OCI-LY3 (cell line): ENCODE results near the gene CPT1A.

Source experiments
- EZH2phosphoT487 ChIP-seq: fragments of 200-600 bp; shearing (Covaris generic); IDR thresholded peaks from 2 replicates; pipeline ENCODE4 v1.6.1; 2018; ENCODE audit warnings: antibody characterized with exemption, mixed run types, low read depth
- TF ChIP-seq, protein P1 (sequence below): fragments of 200-600, 300-600 bp; sonication (generic); IDR thresholded peaks from 2 replicates; pipeline ENCODE4 v1.5.1; 2014; ENCODE audit warnings: antibody characterized with exemption, low read length, low read depth

- TF ChIP-seq, protein P1, sequence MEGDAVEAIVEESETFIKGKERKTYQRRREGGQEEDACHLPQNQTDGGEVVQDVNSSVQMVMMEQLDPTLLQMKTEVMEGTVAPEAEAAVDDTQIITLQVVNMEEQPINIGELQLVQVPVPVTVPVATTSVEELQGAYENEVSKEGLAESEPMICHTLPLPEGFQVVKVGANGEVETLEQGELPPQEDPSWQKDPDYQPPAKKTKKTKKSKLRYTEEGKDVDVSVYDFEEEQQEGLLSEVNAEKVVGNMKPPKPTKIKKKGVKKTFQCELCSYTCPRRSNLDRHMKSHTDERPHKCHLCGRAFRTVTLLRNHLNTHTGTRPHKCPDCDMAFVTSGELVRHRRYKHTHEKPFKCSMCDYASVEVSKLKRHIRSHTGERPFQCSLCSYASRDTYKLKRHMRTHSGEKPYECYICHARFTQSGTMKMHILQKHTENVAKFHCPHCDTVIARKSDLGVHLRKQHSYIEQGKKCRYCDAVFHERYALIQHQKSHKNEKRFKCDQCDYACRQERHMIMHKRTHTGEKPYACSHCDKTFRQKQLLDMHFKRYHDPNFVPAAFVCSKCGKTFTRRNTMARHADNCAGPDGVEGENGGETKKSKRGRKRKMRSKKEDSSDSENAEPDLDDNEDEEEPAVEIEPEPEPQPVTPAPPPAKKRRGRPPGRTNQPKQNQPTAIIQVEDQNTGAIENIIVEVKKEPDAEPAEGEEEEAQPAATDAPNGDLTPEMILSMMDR, result no peak
- no peak for TF ChIP-seq EZH2phosphoT487
Observed at GRCh38 chr11:68767672-68768071, 74.0 kb downstream of the CPT1A start.
